NCI-H2107 (cell line): Measurements from ENCODE around the gene ZNF883.

Experiments used
- DNase-seq: peaks from one replicate; lab custom pipeline; 2025; lab: John Stamatoyannopoulos, UW

The ZNF883 gene

GRCh38 chr9:112917987-112918362, 94.0 kb downstream of the ZNF883 start:
- DNase-seq = no peak

GRCh38 chr9:112917047-112917986, 94.7 kb downstream of the ZNF883 start:
- DNase-seq = no peak

GRCh38 chr9:112914524-112914923, 97.5 kb downstream of the ZNF883 start:
- DNase-seq = no peak

- no peak for DNase-seq
Measured at GRCh38 chr9:112913326-112913725, 98.7 kb downstream of the ZNF883 start.

GRCh38 chr9:112912636-112913035, 99.4 kb downstream of the ZNF883 start:
- DNase-seq = no peak

- DNase-seq = no peak
Measured at GRCh38 chr9:112911736-112912135, 100.3 kb downstream of the ZNF883 start.
